KMS-11 (cell line): Measurements from ENCODE around the gene CRAT.

Experiments used
- H2AFZ ChIP-seq: fragments of 200-600 bp; sonication (generic); 2 replicates; pipeline ENCODE4 v1.6.1; 2016; ENCODE audit warnings: antibody characterized with exemption, mixed run types, low read depth
- H3K27ac ChIP-seq: fragments of 200-600 bp; sonication (generic); 2 replicates; pipeline ENCODE4 v1.6.1; 2016; ENCODE audit warnings: mild to moderate bottlenecking, mixed run types
- H3K27me3 ChIP-seq: fragments of 200-600 bp; sonication (generic); 2 replicates; pipeline ENCODE4 v1.6.1; 2017; ENCODE audit warnings: mild to moderate bottlenecking, low read depth, mixed run types, moderate library complexity; ENCODE audit not compliant: insufficient read depth
- H3K36me3 ChIP-seq: fragments of 200-600 bp; sonication (generic); 2 replicates; pipeline ENCODE4 v1.6.1; 2017; ENCODE audit warnings: mild to moderate bottlenecking, mixed run types; ENCODE audit not compliant: insufficient read depth
- H3K4me1 ChIP-seq: fragments of 200-600 bp; sonication (generic); 2 replicates; pipeline ENCODE4 v1.6.1; 2016; ENCODE audit warnings: mild to moderate bottlenecking, low read depth, mixed run types; ENCODE audit not compliant: poor library complexity, severe bottlenecking
- H3K4me2 ChIP-seq: fragments of 200-600 bp; sonication (generic); 2 replicates; pipeline ENCODE4 v1.7.0; 2016; ENCODE audit warnings: mild to moderate bottlenecking, mixed run types
- H3K4me3 ChIP-seq: fragments of 200-600 bp; sonication (generic); IDR thresholded peaks from 2 replicates; pipeline ENCODE4 v1.6.1; 2017; ENCODE audit warnings: low read depth, low read length, mixed read lengths; ENCODE audit not compliant: insufficient read depth
- H3K79me2 ChIP-seq: fragments of 200-600 bp; sonication (generic); 2 replicates; pipeline ENCODE4 v1.6.1; 2016; ENCODE audit warnings: low read depth, mixed run types; ENCODE audit not compliant: insufficient read depth
- H3K9ac ChIP-seq: fragments of 200-600 bp; sonication (generic); 2 replicates; pipeline ENCODE4 v1.6.1; 2016; ENCODE audit warnings: mild to moderate bottlenecking, mixed run types
- H4K20me1 ChIP-seq: fragments of 200-600 bp; sonication (generic); 2 replicates; pipeline ENCODE4 v1.6.1; 2016; ENCODE audit warnings: mild to moderate bottlenecking, mixed run types; ENCODE audit not compliant: insufficient read depth
- TF ChIP-seq, protein P1 (sequence below): fragments of 200-600 bp; sonication (generic); conservative IDR thresholded peaks from 2 replicates; pipeline ENCODE4 v1.6.1; 2017; ENCODE audit warnings: low read depth, mild to moderate bottlenecking, antibody characterized with exemption, low read length, moderate library complexity, mixed read lengths

Gene CRAT

DNA sequence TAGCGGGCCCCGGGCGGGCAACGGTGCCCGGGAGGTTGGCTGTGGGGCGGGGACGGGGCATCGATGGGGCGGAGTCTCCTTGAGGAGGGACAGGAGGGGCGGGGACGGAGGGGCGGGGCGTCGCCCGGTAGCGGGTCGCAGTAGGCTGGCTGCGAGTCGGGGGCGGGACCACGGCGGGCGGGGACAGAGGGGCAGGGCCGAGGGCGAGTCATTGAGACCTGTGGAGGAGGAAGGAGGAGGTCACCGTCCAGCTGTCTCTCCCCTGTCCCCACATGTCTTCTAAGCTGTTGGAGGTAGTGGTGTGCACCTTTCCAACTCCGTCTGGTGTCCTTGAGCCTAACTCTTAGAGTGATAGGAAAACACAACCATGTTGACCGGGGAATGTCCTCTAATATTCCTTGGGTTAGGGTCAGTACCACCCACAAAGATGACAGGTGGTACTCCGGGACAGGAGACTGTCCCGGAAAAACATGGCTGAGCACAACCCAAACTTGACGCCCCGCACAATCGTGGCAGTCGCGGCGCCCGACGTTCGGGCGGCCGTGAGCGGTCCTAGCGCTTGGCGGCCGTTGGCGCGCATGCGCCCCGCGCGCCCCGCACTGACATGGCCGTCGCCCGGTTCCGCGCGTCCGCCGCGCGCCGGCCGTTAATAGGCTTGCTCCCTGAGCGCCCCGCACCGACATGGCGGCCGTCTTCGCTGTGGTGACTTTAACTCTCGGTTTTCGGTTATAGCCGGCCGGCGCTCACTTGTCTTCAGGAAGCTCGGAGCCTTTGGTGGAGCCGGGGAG lies at the start of gene CRAT, which contains the start of gene PTPA:
TSS of gene CRAT (minus strand) at position 54 of the 788 bp plus-strand sequence. CDS start 284 bp downstream, outside the sequence.
TSS of gene PTPA (plus strand) at position 676 of the 788 bp plus-strand sequence. CDS start 186 bp downstream, outside the sequence.
- peak within 1 kb of the TSS; percentile 52 for H3K4me3 ChIP-seq
- peaks cover 24% of the 10 kb centered on the region; the same call in 1 of the 2 replicates for H3K79me2 ChIP-seq
- H3K27me3 ChIP-seq, result no peaks in the 10 kb centered on the region; the same call in 1 of the 2 replicates
- peak within 1 kb of the TSS; percentile 89 for H2AFZ ChIP-seq
- H3K4me2 ChIP-seq, result peak within 1 kb of the TSS; percentile 95
- no peaks in the 10 kb centered on the region for H3K36me3 ChIP-seq
- peak within 1 kb of the TSS; percentile 86 for H3K27ac ChIP-seq
- H3K4me1 ChIP-seq, result peaks cover 6% of the 10 kb centered on the region
- peak within 1 kb of the TSS; percentile 94 for H3K9ac ChIP-seq
- H4K20me1 ChIP-seq, result no peaks in the 10 kb centered on the region
- TF ChIP-seq, protein P1, sequence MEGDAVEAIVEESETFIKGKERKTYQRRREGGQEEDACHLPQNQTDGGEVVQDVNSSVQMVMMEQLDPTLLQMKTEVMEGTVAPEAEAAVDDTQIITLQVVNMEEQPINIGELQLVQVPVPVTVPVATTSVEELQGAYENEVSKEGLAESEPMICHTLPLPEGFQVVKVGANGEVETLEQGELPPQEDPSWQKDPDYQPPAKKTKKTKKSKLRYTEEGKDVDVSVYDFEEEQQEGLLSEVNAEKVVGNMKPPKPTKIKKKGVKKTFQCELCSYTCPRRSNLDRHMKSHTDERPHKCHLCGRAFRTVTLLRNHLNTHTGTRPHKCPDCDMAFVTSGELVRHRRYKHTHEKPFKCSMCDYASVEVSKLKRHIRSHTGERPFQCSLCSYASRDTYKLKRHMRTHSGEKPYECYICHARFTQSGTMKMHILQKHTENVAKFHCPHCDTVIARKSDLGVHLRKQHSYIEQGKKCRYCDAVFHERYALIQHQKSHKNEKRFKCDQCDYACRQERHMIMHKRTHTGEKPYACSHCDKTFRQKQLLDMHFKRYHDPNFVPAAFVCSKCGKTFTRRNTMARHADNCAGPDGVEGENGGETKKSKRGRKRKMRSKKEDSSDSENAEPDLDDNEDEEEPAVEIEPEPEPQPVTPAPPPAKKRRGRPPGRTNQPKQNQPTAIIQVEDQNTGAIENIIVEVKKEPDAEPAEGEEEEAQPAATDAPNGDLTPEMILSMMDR, result no peak

DNA sequence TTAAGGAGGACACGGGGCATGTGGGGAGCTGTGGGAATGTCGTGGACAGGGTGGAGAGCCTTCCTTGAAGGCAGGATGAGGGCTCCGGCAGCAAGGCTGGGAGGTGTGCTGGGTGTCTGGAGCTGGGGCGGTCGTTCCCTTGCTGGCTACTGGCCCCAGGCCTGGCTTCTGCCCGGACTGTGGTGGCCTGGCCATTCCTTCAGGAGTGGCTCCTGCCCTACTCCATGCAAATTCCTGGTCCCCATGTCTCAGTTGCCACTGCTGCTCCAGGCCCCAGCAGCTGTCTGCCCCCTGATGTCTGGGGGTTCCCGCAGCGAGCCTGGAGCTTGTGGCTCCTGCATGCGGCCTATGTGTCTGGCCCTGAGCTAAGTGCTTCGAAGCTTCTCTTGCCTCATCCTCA lies 45.6 kb upstream of the CRAT start:
- TF ChIP-seq, protein P1, result no peak
- Histone ChIP-seq H2AFZ (no peak overlapping the region), H4K20me1 (no peaks in the 10 kb centered on the region)

GRCh38 chr9:129154866-129155477 lies 44.4 kb upstream of the CRAT start:
- TF ChIP-seq, protein P1, result no peak
- no peaks in the 10 kb centered on the region for H3K27me3 ChIP-seq
- H3K36me3 ChIP-seq, result no peaks in the 10 kb centered on the region
- no peak overlapping the region for H2AFZ ChIP-seq
- no peaks in the 10 kb centered on the region for H4K20me1 ChIP-seq
- H3K4me3 ChIP-seq, result no peak overlapping the region
- H3K9ac ChIP-seq, result no peak overlapping the region
- H3K4me2 ChIP-seq, result no peak overlapping the region
- H3K79me2 ChIP-seq, result no peaks in the 10 kb centered on the region
- H3K27ac ChIP-seq, result no peak overlapping the region
- H3K4me1 ChIP-seq, result no peaks in the 10 kb centered on the region

More for the DNA sequence above, 45.6 kb upstream of the CRAT start:
- H3K4me1 ChIP-seq, result no peaks in the 10 kb centered on the region
- H3K9ac ChIP-seq, result no peak overlapping the region
- no peaks in the 10 kb centered on the region for H3K27me3 ChIP-seq
- H3K4me3 ChIP-seq, result no peak overlapping the region
- H3K79me2 ChIP-seq, result no peaks in the 10 kb centered on the region
- no peak overlapping the region for H3K4me2 ChIP-seq
- H3K27ac ChIP-seq, result no peak overlapping the region
- H3K36me3 ChIP-seq, result no peaks in the 10 kb centered on the region

DNA sequence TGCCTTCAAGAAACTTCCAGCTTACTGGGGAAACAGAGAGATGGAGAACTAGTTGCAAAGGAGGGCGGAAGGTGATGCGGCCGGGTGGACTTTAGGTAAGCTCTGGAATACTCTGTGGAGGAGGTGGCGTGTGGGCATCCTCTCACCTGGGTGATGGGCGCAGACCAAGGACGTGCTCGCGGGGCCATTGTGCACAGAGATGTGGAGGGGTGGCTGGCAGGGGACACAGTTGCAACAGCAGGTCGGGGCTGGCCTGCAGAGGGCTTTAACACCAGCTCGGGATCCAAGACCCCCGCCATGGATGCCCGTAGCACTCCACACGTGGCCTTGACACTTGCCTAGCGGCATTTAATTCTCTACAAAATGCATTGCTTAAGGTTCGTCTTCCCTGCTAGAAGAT lies 40.9 kb upstream of the CRAT start:
- Histone ChIP-seq H3K36me3 (no peaks in the 10 kb centered on the region), H3K4me1 (no peaks in the 10 kb centered on the region), H3K27me3 (no peaks in the 10 kb centered on the region), H2AFZ (no peak overlapping the region), H3K4me3 (no peak overlapping the region), H3K9ac (no peak overlapping the region), H3K27ac (no peak overlapping the region), H3K4me2 (no peak overlapping the region), H4K20me1 (no peaks in the 10 kb centered on the region), H3K79me2 (no peaks in the 10 kb centered on the region)
- TF ChIP-seq, protein P1, result no peak
